ENCODE measurements around the gene DHX35.

The DHX35 gene

GRCh38 chr20:39019027-39019426 is 56.9 kb downstream of the DHX35 start:
- H3K9me3 ChIP-seq (ENCODE audit: control insufficient read depth, insufficient read depth, low read length) = no peaks in the 10 kb centered on the region
- no peaks in the 10 kb centered on the region for H3K9me2 ChIP-seq (replicated peaks; ENCODE audit: control insufficient read depth, low read length)
- no peaks in the 10 kb centered on the region for H3F3A ChIP-seq (ENCODE audit: control insufficient read depth, insufficient read depth)
- no peaks in the 10 kb centered on the region for H4K20me1 ChIP-seq (ENCODE audit: control insufficient read depth, insufficient read depth, low read depth, low read length)
- peaks cover 55% of the 10 kb centered on the region for H3K36me3 ChIP-seq (ENCODE audit: control insufficient read depth, low read length)
- no peak overlapping the region for H3K27ac ChIP-seq (ENCODE audit: low read depth, low read length)
- no peaks in the 10 kb centered on the region for H3K79me2 ChIP-seq (ENCODE audit: control insufficient read depth, low read length)
- H3K27me3 ChIP-seq (ENCODE audit: control insufficient read depth, low read length) = no peaks in the 10 kb centered on the region
- TF ChIP-seq CTCF (IDR thresholded peaks at IDR 0.05; ENCODE audit: low read depth, low read length, poor library complexity, severe bottlenecking) (no peak), EZH2phosphoT487 (IDR thresholded peaks at IDR 0.05; ENCODE audit: borderline replicate concordance, low read length) (no peak)
- H3K4me2 ChIP-seq (ENCODE audit: low read length) = no peak overlapping the region
- H3K4me3 ChIP-seq (ENCODE audit: low read length) = no peak overlapping the region
- no peaks in the 10 kb centered on the region for H3K4me1 ChIP-seq (ENCODE audit: control insufficient read depth, low read length)

- no peaks in the 10 kb centered on the region for H3K27me3 ChIP-seq (ENCODE audit: control insufficient read depth, low read length)
- no peak overlapping the region for H3K4me2 ChIP-seq (ENCODE audit: low read length)
- TF ChIP-seq EZH2phosphoT487 (IDR thresholded peaks at IDR 0.05; ENCODE audit: borderline replicate concordance, low read length) = no peak
- no peak for TF ChIP-seq CTCF (IDR thresholded peaks at IDR 0.05; ENCODE audit: low read depth, low read length, poor library complexity, severe bottlenecking)
- H3K36me3 ChIP-seq (ENCODE audit: control insufficient read depth, low read length) = peaks cover 55% of the 10 kb centered on the region
- no peaks in the 10 kb centered on the region for H3K4me1 ChIP-seq (ENCODE audit: control insufficient read depth, low read length)
- no peaks in the 10 kb centered on the region for H3K79me2 ChIP-seq (ENCODE audit: control insufficient read depth, low read length)
- H4K20me1 ChIP-seq (ENCODE audit: control insufficient read depth, insufficient read depth, low read depth, low read length) = no peaks in the 10 kb centered on the region
- H3F3A ChIP-seq (ENCODE audit: control insufficient read depth, insufficient read depth) = no peaks in the 10 kb centered on the region
- no peak overlapping the region for H3K4me3 ChIP-seq (ENCODE audit: low read length)
- no peaks in the 10 kb centered on the region for H3K9me3 ChIP-seq (ENCODE audit: control insufficient read depth, insufficient read depth, low read length)
- H3K9me2 ChIP-seq (replicated peaks; ENCODE audit: control insufficient read depth, low read length) = no peaks in the 10 kb centered on the region
- no peak overlapping the region for H3K27ac ChIP-seq (ENCODE audit: low read depth, low read length)
Observed at GRCh38 chr20:39019805-39020325, 57.7 kb downstream of the DHX35 start.

GRCh38 chr20:39021748-39022147 is 59.6 kb downstream of the DHX35 start:
- H3K9me2 ChIP-seq (replicated peaks; ENCODE audit: control insufficient read depth, low read length) = no peaks in the 10 kb centered on the region
- no peak overlapping the region for H3K4me2 ChIP-seq (ENCODE audit: low read length)
- no peaks in the 10 kb centered on the region for H3K27me3 ChIP-seq (ENCODE audit: control insufficient read depth, low read length)
- H4K20me1 ChIP-seq (ENCODE audit: control insufficient read depth, insufficient read depth, low read depth, low read length) = no peaks in the 10 kb centered on the region
- H3K79me2 ChIP-seq (ENCODE audit: control insufficient read depth, low read length) = no peaks in the 10 kb centered on the region
- H3K4me3 ChIP-seq (ENCODE audit: low read length) = no peak overlapping the region
- no peaks in the 10 kb centered on the region for H3F3A ChIP-seq (ENCODE audit: control insufficient read depth, insufficient read depth)
- H3K9me3 ChIP-seq (ENCODE audit: control insufficient read depth, insufficient read depth, low read length) = no peaks in the 10 kb centered on the region
- H3K36me3 ChIP-seq (ENCODE audit: control insufficient read depth, low read length) = peaks cover 59% of the 10 kb centered on the region
- TF ChIP-seq EZH2phosphoT487 (IDR thresholded peaks at IDR 0.05; ENCODE audit: borderline replicate concordance, low read length) = no peak
- TF ChIP-seq CTCF (IDR thresholded peaks at IDR 0.05; ENCODE audit: low read depth, low read length, poor library complexity, severe bottlenecking) = no peak
- H3K4me1 ChIP-seq (ENCODE audit: control insufficient read depth, low read length) = no peaks in the 10 kb centered on the region
- no peak overlapping the region for H3K27ac ChIP-seq (ENCODE audit: low read depth, low read length)

Measured in DOHH2 (cell line).